Measurements from ENCODE around the gene EPHB2.

Gene EPHB2

DNA sequence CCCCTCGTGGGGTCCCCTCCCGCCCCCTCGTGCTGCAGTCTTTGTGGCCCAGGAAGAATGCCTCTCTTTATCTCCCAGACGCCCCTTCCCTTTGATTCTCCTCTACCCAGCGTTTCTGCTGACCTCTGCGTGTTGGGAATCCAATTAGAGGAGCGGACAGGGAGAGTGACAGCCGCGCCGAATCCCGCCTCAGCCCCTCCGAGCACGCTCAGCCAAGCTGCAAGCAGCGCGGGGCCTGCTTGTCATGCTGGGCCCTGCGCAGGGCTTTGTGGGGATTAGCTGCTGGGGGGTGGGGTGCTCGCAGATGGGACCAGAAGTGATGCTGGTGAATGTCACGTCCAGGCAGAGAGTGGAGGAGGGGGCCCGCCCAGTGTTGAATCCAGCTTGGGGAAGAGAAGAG, 91.1 kb downstream of the EPHB2 start:
- DNase-seq (ENCODE audit: low read depth in 3 of 3), result no peak

DNA sequence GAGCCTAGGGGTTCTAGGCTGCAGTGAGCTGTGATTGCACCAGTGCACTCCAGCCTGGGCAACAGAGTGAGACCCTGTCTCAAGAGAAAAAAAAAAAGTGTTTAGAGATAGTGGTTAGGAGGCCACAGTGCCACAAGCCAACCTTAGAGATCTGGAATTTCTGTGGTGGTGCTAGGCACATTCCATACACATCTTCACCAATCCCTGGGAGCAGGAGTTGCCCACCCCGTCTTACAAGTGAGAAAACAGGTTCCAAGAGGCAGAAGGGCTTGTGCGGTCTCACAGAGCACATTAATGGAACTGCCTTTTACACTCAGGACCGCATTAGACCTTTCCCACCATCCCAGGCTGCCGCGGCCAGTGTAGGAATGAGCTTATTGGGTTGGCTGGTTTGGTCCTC, 93.2 kb downstream of the EPHB2 start:
- no peak for DNase-seq (ENCODE audit: low read depth in 3 of 3)

DNA sequence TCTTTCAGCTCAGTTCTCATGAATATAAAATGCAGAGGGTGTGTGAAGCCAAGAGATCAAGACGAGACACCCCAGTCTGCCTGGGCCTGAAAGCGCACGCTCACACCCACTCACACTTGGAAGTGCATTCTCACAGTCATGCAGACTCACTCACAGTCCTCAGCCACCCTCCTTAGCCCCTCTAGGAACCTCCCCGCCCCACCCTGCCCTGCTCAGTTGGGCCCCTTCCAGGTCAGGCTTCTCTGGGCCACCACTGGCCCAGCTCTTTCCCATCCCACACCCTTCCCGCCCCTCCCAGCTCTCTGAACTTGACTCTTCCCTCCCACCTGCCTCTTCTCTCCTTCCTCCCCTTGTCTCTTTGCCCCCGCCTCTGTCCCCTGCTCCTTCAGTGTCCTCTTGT, 93.8 kb downstream of the EPHB2 start:
- DNase-seq (ENCODE audit: low read depth in 3 of 3), result no peak

DNA sequence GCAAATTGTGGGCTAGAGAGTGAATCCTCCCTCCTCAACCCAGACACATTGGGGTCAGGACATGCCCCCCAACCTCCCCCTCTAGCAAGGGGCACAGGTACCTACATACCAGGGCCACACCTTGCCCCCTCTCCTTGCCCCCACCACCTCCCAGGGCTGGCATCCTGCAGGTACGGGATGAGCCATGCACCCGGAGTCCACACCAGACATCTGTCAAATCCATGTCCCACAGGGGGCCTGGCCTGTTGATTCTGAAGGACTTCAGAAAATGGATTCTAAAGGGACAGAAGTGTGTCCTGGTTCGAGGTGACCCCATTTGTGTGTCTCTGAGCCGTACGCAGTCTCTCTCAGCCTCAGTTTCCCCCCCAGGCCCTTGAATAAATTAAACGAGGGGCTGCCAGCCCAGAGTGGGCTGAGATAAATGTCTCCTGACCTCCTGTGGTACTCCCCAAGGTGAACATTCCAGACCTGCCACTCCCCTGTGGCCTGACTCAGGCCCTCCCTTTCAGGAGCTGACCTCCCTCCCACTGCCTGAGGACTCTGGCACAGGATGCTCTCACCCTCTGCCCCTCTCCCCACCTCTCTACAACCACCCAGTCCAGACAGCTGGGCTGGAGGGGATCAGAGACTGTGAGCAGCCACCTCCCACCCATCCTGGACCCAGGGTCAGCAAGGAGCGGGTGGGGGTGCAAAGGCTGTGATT, 94.5 kb downstream of the EPHB2 start:
- no peak for DNase-seq (ENCODE audit: low read depth in 3 of 3)

DNA sequence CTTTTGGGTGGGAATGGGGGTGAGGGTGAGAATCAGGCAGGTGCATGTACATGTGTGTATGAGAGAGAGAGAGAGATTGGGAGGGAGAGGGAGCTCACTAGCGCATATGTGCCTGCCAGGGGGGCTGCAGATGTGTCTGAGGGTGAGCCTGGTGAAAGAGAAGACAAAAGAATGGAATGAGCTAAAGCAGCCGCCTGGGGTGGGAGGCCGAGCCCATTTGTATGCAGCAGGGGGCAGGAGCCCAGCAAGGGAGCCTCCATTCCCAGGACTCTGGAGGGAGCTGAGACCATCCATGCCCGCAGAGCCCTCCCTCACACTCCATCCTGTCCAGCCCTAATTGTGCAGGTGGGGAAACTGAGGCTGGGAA, 95.0 kb downstream of the EPHB2 start:
- DNase-seq (ENCODE audit: low read depth in 3 of 3), result no peak

DNA sequence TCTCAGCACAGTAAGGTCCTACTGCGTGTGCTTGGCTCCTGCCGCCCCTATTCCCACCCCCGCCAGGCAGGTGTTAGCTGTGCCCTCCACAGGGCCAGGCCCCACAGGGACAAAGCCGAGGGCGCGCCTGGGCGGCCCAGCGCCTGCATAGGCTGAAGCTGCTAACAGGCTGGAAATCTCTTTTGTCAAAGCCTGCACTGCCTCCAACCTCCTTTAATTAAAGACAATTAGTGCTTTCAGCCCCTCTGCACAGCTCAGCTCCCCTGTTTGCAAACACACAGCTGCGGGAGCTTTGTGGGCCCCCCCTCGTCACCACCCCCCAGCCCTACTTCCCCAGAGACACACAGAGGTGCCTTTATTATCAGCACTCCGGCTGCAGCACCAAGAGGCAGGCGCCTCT, 95.9 kb downstream of the EPHB2 start:
- no peak for DNase-seq (ENCODE audit: low read depth in 3 of 3)

DNA sequence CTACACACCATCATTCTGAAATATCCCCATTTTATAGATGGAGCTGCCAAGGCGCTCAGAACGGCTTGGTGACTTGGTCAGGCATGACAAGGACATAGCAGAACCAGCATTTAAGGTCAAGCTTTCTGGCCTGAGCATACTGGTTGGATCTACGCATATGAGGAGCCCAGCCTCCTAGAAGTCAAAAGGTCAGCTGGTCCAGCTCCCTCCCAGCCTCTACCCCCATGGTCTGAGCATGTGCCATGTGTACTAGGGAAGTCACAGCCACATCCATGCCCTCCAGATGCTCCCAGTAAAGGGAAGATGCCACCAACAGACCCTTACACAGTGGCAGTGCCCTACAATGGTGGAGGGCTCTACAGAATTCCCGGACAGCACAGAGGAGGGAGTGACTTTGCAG, 96.7 kb downstream of the EPHB2 start:
- no peak for DNase-seq (ENCODE audit: low read depth in 3 of 3)

DNA sequence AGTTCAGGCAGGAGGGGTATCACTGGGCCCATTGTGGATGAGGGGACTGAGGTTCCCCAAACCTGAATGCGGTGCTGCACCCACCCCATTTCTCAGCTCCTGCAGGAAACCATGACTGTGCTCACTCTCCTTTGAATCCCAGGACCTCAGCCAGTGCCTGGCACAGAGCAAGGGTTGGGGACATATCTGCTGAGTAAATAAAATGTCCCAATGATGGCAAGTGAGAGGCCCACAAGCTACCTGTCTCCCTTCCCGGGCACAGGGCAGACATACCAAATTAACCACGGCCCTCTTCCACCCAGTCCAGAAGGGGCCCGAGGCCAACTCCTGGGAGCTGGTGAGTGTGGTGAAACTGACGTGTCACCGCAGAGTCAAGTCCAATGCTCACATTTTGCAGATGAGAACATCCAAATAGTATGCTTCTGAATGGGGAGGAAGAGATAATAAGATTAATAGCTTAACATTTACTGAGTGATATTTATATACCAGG, 97.6 kb downstream of the EPHB2 start:
- no peak for DNase-seq (ENCODE audit: low read depth in 3 of 3)

DNA sequence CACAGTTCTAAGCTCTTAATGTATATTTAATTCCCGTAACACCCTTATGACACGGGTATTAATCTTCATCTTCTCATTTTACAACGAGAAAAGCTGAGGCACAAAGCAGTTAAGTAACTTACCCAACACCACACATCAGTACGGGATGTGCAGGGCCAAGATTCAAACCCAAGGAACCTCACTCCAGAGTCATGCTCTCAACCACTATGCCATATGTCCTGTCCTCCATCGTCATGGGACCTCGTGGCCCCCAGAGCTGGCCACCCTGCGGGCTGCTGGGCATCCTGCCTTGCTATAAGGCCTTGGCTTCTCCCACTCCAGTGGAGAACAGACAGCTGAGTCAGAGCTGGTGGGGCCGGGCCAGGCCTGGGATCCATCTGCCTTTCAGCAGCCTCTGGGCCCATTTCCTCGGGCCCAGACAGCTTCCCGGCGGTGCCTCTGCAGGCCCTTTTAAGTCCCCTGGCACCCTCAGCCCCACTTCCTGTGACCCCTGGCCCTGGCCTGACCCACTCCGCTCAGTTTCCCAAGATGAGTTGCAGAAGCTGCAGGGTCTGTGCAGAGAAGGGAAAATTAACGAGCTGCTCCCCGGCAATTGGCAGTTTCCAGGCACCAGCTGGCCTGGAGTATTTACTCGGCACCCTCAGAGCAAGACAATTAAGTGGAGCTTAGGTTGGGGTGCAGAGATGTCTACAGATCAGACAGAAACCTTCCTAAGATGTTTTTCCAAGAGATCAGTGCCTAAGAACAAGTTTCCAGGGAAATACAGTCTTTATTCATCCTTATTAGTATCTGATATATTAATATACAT, 98.2 kb downstream of the EPHB2 start:
- no peak for DNase-seq (ENCODE audit: low read depth in 3 of 3)

DNA sequence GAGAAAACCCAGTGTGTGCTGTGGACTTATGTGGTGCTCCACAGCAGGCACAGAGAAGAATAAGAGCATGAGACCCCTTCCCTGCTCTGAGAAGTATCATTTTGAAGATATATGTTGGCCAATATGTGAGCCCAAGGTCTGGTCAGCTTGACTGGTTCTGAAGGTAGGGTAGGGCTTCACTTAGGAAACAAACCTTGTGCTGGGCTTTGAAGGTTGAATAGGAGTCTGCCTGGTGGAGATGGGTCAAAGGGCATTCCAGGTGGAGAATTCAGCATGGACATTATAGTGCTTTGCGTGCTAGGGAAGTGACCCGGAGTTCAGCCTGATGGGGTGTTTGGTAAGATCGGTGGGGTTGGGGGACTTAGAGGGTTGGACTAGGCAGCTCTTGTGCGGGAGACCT, 99.1 kb downstream of the EPHB2 start:
- DNase-seq (ENCODE audit: low read depth in 3 of 3), result no peak

DNA sequence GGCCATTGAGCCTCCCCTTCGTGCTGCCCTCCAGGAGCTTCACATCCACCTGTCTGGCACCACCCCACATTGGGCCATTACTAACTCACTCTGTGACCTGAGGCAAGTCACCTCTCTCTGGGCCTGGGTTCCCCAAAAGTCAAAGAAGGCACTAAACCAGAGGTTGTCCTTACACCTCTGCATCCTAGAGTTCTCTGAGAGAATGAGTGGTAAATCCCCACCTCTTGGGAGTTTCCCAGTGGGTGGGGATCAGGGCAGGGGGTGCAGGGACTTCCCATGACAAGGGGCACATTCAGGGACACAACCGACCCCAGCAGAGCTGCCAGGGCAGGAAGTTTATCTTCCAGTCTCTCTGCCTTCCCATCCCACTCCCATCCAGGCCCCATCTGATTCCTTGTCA, 99.7 kb downstream of the EPHB2 start:
- no peak for DNase-seq (ENCODE audit: low read depth in 3 of 3)

DNA sequence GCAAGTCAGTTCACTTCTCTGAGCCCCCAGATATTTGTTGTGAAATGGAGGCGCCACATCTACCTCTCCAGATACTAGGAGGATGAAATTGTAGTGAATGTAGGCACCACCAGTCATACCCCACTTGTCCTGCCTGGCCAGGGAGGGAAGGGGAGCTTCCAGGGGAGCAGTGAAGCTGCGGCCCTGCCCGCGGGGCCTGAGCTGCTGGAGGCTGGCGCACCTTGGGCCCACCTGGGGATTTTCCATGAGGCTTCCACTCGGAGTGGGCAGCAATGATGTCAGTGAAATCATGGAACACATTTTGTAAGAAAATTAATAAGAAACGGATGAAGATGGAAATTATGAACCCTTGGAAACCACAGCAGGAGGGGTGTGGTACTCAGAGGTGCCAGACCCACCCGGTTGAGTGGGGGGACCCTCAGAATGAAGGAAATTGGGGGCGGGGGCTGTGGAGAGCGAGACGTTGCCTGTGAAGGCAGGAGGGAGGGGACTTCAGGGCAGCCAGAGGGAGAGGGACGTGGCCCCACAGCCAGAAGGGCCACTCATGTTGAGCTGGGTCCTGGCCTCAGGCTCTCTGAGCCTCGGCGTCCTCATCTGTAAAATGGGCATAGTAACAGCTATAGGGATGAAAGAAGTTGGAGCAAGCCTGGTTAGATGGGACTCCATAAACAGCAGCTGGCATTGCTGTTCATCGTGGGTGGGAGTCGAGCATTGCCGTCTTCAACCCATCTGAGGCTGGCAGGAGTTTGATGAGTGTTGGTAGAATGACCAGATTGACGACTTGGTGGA, 101.6 kb downstream of the EPHB2 start:
- no peak for DNase-seq (ENCODE audit: low read depth in 3 of 3)

DNA sequence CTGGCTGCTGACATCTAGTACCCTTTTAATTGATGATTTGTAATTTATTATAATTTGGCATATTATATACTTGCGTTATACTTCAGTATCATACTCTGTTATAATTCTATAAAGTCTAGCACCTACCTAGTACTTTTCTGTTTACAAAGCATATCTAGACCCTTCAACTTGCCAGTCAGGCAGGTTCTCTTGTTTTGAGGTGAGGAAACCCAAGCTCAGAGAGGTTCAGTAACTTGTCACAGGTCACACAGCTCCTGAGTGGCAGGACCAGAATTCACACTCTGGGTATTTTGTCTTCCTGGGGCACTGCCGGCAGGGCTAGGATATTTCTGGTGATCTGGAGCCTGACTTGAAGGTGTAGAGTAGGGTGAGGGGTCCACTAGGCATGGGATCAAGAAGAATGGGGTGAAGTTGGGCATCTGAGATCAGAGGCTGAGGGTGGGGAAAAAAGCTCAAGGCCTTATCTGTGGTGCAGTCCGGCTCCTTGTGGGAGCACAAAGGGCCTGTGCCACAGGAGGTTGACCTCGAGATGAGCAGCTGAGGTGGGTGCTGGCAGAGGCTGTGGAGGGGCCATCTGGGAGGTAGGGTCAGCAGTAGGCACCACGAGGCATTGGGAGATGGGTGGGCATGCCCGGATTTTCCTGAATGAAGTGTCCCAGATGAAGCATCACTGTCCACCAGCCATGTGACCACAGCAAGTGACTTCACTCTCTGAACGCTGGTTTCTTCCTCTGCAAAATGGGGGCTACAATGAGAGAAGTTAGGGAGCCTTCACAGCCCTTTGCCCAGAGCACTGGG, 102.6 kb downstream of the EPHB2 start:
- no peak for DNase-seq (ENCODE audit: low read depth in 3 of 3)

DNA sequence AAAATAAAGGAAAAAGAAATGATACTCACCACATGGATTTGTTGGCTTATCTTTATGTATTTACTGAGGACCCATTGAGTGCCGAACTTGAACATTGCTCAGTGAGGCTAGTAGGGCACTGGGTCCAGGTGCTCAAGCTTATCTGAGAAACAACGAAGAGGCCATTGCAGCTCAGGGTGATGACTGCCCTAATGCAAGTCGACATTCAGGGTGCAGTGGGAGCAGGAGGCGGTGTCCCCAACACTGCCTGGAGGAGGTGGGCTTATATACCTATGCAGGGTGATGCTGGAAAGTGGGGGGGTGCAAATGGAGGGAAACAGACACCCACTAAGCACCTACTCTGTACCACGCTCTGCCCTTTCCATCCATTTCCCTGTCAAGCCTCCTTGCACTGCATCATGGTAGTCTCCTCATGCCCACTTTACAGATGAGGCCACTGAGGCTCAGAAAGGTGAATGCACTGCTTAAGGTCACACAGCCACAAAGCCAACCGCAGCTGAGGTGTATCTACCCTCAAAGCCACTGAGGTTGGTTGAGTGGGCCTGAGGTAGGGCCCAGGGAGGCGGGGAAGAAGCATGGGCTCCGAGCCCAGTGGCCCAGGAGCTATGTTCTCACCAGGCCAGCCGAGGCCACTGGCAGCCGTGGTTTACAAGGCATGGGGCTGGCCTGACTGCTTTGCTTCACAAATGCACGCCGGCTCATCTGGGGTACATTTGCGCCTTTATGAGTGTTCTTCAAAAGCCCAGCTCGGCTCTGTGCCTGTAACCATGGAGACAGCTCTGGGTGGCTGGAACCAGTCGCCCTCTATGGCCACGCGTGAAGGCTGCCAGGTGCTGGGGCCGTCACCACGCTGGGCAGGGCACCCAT, 103.8 kb downstream of the EPHB2 start:
- DNase-seq (ENCODE audit: low read depth in 3 of 3), result no peak

DNA sequence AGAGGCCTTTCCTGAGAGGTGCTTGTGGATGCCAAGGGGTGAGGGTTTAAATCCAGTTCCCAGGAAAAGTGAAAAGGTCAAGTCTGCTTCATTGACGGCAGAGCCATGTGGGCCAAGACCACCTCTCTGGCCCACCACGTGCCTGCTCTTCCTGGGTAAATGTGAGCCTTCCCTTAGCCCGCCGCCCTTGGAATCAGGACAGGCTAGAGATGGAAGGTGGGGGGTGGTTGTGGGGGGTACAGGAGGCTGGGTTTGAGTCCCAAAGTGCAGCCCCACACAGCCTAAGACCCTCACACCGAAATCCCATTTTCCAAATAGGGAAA, 104.4 kb downstream of the EPHB2 start:
- no peak for DNase-seq (ENCODE audit: low read depth in 3 of 3)

DNA sequence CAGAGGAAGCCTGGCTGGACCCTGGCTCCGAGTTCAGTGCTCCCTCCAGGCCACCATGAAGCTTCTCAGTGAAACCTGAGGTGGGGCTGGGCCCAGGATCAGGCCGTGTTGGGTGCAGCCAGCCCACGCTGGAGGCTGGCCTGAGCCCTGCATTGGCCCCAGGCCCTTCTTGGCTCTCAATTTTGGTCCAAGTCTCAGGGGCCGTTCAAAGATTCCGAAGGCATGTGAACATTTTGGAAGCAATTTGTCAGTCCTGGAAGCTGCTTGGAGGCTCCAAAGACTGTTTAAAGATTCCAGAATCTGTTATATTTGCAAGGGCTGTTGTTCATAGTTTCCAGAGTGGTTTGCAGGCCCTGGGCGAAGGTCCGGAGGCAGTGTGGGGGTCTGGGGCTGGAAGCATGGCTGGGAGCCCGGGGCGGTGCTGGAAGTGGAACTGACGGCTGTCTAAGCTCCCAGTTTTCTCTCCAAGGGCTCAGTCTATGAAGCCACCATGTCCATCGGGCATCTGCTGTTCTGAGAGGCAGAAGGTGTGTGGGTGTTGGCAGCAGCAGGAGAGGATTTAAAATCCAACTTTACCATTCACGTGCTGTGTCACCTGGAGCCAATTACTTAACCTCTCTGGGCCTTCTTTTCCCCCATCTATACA, 104.9 kb downstream of the EPHB2 start:
- no peak for DNase-seq (ENCODE audit: low read depth in 3 of 3)

DNA sequence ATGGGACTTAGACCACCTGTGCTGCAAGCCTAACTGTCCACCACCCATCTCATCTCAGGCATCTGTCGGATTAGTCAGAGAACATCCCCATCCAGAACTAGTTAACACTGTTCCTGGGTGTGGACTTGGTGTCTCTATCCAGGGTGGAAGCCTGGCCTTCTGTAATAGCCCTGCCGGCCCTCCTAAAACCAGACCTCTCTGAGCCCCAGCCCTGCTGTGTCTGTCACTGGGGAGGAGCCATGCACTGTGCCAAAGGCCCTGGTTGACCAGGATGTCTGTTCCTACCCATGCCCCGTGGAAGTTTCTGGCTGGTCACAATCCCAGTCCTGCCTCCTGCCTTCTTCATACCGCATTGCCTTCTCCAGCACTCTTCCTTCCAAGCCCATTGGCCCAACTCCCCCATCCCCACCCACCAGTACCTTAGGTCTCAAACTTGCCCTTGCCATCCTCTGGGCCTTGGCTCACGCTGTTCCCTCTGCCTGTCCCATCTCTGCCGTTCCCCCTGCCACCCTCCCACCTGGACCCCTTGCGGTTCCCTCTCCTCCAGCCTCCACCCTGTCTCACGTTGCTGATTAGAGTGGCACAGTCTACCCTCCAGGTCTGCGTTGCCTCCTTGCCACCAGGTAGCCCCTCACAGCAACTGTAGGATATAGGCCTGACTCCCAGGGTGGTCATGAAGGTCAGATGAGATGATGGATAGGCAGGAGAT, 105.6 kb downstream of the EPHB2 start:
- no peak for DNase-seq (ENCODE audit: low read depth in 3 of 3)

DNA sequence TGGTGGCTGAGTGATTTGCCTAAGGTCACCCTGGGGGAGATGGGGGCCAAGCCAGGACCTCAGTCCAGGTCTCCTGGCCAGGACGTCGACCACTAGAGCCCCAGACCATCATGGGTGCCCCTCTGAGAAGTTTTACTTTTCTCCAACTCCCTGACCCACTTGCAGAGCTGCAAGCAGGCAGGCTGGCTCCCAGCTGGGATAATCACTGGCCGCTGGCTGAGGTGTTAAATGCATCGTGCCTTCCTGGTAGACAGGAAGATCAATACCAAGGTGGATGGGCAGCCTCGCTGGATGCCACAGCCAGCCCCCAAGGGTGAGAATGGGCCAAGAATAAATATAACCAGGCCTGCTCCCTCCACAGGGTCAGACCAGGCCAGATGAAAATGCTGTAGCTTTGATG, 106.2 kb downstream of the EPHB2 start:
- no peak for DNase-seq (ENCODE audit: low read depth in 3 of 3)

DNA sequence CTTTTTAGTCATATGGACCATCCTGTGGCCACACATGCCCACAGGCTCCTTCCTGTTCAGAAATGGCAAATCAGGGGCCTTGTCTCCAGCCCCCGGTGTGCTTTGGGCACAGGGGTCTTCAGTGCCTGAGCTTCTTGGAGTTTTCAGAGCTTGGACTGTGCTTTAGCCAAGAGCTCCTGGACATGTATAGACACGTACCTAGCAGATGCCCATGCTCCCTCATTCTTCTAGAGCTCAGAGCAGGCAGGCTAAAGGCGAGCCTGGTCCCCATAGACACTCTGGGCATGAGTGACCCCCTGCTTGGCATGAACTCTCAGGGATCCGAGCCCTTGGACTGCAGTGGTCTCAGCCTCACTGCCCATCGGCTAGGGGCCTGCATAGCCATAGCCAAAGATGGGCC, 106.8 kb downstream of the EPHB2 start:
- no peak for DNase-seq (ENCODE audit: low read depth in 3 of 3)

Data from stimulated activated CD4-positive, alpha-beta T cell treated with anti-CD3 and anti-CD28 coated beads, TNF-alpha, amount 100 ng/mL, for 4 hours (primary cell).